Ecto neural progenitor cell (in vitro differentiated cells): ENCODE results near the gene CCDC148.
"Not testable (repeated sequence)": the region's sequence is repeated elsewhere in the genome, so short reads cannot be mapped to it uniquely, and the experiment has no call there.

ENCODE experiments used
- DNase-seq: peaks from one replicate; pipeline ENCODE4 v3.0.0-alpha.2; 2018; ENCODE audit warnings: low spot score

CCDC148 gene

DNA sequence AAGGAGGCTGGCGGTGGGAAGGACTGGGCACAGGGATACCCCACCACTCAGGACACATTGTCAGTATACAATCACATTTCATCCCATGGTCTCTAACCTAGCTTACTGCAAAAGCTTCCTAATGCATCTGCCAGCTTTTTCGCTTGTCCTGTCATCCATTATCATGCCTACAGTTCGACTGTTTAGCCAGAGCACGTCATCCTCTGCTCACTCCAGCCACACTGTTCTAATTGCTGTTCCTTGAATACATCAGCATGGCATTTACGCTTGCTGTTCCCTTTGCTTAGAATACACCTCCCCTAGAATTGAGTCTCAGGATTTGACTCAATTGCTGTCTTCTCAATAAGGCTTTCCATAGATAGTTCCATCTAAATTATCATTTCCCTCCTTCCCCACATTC, 166.3 kb downstream of the CCDC148 start:
- no peak for DNase-seq

DNA sequence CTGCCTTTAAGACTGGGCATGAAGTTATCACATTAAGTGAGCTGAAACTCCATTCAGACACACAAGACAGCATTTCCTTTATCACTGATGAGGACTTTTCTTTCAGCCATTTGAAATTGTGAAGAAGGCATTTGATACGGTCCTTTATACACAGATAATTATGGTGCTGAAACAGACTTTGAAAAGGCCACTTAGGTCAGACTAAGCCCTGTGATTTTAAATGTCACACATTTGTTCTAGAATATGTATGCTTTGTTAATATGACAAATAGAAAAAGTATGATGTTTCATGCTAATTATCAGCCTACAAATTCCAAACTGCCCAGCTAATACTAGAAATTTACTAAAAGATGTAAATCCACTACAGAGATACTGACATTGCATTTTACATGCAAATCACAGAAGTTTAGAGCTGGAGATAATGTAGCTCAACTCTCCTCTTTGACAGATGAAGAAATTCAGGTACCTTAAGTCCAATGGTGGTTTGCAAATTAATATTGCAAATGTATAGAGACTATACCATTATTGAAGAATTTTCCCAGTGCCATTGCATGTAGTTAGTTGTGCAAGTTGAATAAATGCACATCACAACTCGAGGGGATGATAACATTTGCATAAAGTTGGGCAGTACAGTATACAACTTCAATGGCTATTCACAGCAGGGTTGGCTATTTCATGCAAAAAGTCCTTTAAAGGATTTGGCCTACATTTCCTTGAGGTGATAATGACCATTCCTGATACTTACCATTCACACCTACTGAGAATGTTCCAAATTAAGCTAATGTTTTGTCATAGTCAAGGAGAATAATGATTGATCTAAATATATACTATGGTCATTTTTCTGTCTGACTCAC, 179.7 kb downstream of the CCDC148 start:
- no peak for DNase-seq

DNA sequence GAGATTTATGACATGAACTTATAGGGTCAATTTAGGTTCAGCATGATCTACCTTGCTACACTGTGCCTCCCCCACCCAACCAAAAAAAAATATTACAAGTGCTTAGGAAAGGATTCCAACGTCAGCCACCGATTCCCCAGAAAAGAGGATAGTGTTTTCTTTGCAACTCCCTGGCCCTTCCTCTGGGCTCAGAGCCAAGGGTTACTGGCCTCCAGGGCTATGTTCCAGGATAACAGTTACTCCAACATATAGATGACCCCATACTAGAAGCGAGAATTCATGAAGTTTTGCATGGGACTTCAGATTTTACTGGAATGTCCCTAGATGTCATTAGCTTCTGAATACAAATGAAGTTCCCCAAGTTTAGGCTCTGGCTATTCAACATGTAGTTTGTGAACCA, 182.8 kb downstream of the CCDC148 start:
- DNase-seq: no peak

DNA sequence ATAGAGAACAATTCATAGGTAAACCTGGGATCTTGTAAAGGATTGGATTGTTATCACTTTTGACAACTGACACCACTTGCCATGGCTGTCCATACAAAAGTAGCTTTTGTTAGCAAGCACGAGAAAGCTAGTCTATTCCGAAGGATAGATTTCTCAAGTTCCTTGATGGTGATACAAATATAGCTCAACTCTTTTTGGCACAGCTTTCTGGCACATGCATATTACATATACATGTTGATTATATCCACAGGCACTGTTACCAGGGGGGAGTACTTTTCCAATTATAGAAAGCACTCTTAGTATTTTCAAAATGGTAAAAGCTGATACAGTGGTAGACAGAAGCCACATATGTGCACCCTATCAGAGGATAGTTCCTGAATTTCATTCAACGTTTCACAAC, 186.0 kb downstream of the CCDC148 start:
- DNase-seq: no peak

GRCh38 chr2:158269143-158269542, 187.4 kb downstream of the CCDC148 start:
- no peak for DNase-seq

- no peak for DNase-seq
Measured at GRCh38 chr2:158266111-158266510, 190.4 kb downstream of the CCDC148 start.

DNA sequence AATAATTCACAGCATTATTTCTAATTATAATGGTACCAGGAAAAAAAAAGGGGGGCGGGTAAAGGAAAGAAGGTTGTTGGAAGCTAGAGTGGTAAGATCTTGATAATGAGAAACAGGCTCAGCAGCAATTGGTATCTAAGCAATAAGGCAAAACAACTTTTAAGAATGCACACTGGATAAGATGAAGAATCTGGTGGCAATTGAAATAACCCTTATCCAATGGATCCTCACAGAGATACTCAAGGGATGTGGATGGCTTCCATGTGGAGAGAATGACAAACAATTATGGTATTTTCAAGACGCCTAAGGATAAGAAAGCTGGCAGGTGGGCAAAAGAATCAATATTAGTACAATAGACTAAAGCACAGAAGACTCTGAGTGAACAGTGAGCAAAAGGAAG, 201.3 kb downstream of the CCDC148 start:
- DNase-seq: no peak

- no peak for DNase-seq
Measured at GRCh38 chr2:158253170-158253569, 203.4 kb downstream of the CCDC148 start.

- no peak for DNase-seq
Measured at GRCh38 chr2:158251356-158251755, 205.2 kb downstream of the CCDC148 start.

- no peak for DNase-seq
Measured at GRCh38 chr2:158243392-158243791, 213.2 kb downstream of the CCDC148 start.

- DNase-seq: no peak
Measured at GRCh38 chr2:158242280-158242679, 214.3 kb downstream of the CCDC148 start.

DNA sequence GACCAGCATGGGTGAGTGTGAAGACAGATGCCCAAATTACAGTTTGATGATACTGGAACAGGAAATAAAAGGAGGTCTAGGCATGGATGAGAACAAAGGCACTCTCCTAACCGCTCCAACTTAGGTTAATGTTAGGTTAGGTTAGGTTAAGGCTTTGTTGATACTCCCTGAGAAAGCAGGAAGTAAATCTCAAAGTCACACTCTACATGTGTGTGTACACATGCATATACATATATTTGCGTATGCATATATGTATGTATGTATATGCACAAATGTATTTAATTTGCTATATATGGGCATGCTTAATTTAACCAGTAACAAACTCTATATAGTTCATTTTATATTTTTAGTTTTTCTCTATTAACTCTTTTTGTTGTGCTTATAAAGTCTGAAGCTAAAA, 215.6 kb downstream of the CCDC148 start:
- DNase-seq: no peak

GRCh38 chr2:158239271-158239670, 217.3 kb downstream of the CCDC148 start:
- DNase-seq: no peak

GRCh38 chr2:158234497-158234896, 222.1 kb downstream of the CCDC148 start:
- DNase-seq: no peak

DNA sequence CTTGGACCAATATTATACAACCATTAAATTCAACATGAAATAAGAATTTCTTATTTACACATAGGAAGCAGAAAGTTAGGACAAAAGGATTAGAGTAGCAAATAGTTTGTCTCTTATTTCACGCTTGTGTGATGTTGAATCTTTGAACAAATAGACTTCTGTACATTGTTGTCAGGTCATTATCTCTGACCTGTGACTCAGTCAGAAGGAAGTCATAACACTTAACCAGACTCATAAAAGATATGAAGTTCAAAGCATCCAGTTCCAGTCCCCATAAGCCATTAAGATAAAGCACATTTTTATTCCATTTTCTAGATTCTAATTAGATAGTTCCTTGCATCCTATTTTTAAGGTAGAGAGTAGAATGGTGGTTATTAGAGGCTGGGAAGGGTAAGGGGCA, 224.1 kb downstream of the CCDC148 start:
- DNase-seq: no peak

DNA sequence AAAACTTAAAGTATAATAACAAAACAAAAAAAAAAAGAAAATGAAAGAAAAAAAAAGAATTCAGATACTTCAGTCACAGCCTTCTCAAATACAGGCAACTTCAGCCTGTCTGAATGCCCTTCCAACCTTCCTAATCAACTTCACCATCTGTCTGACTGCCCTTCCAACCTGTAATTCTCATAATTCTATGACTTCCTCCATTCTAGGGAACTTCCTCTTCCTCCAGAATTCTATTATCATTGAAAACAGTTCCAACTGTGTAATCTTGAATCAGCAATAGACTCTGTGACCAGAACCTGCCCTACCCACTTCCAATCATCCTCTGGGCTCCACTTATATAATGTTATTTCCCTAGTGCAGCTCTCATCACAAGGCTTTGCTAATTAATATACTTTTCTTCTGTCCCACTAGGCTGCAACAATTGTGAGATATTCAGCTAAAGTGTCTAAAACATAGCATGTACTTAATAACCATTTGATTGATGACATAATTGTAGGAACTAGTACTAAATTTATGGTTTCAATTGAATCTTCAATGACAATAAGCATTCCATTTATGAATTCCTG, 227.5 kb downstream of the CCDC148 start:
- no peak for DNase-seq

DNA sequence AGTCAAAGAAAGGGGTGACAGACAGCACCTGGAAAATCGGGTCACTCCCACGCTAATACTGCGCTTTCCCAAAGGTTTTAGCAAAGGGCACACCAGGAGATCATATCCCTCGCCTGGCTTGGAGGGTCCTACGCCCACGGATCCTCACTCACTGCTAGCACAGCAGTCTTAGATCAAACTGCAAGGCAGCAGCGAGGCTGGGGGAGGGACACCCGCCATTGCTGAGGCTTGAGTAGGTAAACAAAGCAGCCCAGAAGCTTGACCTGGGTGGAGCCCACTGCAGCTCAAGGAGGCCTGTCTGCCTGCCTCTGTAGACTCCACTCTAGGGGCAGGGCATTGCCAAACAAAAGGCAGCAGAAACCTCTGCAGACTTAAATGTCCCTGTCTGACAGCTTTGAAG, 233.5 kb downstream of the CCDC148 start:
- not testable (repeated sequence) for DNase-seq

DNA sequence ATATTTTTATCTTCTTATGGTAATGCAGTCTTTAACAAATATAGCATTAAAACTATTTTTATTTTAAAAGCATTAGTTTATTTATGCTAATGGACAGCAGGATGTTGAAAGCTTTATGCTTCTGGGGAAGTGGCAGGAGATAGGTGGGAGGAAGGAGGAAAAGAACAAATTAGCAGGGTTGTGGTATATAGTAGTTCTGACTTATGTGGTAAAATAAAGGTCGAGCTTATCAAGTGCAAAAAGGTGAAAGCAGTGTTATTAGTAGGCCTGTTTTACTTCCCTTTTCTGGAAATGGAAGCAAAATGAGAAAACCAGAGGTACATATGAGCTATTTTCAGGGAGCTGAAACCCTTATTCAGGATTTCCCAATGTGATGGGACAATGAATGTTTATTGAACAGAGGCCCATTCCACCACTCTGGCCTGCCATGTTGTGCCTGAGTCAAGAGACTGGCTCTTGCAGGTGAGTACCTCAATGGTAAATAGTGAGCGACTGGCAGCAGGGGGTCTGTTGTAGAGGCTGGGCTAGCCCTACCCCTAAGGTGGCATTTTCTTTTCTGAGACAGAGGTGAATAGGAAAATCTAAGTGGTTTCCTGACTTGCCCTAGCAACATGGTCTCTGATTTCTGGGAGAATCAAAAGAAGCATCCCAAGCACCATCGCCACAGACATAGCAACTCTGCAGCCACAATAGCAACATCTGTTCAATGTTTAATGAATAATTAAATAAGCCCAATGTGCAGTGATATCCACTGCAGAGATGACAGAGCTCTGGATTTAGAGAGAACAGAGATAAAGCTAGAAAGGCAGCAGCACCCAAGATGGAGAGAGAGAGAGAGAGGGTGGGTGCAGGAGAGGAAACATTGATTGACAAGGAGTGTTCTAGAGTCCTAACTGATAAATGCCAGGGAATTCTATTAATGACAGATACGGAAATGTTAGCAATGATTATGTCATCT, 235.2 kb downstream of the CCDC148 start:
- no peak for DNase-seq

DNA sequence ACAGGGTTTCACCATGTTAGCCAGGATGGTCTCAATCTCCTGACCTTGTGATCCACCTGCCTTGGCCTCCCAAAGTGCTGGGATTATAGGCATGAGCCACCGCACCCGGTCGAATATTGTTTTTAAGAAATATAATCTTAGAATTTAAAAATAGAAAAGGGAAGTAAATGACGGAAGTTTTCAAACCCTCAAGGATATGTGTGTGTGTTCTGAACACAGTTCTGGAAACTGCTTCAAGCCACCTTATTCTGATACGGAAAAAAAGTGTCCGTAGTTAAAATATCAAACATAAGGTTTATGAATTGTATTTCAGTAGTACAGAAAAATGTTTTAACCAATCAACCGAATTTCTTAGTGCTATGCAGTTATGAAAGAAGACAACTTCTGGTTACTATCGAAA, 239.0 kb downstream of the CCDC148 start:
- no peak for DNase-seq

GRCh38 chr2:158214431-158214830, 242.1 kb downstream of the CCDC148 start:
- no peak for DNase-seq

DNA sequence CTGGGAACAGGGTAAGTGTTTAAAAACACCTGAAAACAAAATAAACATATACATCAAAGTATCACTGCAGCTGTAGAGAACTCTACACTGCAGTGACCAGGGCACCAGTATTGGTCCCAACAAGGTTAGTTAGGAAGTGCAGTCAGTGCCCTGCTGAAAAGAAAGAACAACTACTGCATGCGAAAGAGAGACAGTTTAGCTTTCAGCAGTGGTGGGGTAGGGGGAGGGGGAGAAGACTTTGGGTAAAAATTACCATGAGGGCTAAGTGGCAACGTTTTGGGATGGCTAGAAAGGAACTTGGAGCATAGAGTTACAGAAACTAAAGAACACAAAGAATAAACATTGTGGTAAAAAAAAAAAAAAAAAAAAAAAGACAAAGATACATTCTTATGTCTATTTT, 242.8 kb downstream of the CCDC148 start:
- DNase-seq: no peak

- no peak for DNase-seq
Measured at GRCh38 chr2:158212301-158212700, 244.3 kb downstream of the CCDC148 start.

GRCh38 chr2:158211502-158211901, 245.1 kb downstream of the CCDC148 start:
- DNase-seq: no peak
